Measurements from ENCODE around the gene RAD51B.

Gene RAD51B

DNA sequence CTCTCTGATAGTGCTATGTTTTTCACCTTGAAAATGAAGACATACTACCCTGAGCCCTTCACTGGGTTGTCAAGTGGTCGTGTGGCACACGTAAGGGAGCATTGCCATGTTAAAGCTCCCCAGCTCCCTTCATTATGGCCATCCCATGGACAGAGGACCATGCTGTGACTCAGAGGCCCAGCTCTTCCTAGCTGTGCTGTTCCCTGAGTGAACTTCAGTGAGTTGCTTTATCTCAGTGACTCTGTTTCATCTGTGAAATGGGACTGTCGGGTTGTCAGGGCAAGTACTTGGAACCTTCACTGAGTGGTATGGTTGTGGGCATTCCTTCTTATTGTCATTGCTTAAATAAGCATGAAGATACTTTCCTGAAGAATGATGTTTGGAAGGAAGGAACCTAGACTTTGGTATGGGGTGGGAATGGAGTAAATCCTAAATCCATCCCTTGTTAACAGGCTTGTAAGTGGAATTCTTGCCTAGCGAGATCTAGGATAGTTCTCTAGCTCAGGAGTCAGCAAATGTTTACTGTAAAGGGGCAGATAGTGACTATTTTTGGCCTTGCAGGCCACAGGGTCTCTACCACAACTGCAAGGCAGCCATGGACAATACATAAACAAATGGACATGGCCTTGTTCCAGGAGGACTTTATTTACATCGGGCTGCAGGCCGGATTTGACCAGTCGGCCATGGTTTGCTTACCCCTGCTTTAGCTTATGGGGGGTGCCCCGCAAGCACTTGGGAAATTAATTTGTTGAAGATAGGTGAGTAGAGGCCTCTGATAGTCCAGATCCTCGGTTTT lies 689.8 kb downstream of the RAD51B start:
- no peak for DNase-seq

DNA sequence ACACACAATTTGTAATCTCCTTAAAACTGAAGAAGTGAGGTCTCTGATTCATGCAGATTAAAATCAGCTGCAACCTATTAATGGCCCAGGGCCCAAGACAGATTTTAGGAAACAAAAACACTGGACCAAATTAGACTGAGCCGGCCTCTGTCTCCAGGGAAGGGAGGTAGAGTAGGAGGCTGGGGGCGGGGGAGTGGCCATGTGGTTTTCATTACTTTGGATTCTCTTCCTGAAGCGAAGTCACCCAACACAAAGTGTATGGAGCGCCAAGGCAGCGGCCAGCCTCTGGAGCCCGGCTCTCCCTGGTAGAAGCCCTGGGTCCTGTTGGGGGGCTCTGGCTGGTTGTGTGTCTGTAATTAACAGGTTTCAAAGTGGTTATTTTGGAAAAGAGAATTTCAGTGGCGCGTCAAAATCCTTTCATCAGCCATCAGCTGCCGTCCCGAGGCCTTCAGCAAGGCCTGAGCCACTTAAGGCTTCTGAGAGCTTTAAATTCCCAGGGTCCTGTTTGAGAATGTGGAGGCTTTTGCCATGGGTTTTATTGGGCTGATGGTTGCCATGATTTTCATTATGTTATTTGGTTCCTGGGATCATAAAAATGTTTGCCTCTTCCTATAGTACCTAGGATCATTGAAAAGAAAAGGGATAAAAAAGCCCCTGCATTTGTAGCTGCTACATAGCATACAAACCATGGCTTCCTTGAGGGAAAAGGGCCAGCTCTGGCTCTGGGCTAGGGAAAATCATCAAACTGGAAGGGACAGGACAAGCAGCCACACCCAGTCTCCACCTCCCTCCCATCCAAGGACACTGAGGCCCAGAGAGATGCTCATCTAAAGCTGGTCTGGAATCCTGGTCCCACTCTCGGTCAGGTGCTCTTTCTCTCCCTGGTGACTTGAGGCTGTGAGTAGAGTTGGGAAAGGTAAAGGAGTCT lies 690.9 kb downstream of the RAD51B start:
- no peak for DNase-seq

DNA sequence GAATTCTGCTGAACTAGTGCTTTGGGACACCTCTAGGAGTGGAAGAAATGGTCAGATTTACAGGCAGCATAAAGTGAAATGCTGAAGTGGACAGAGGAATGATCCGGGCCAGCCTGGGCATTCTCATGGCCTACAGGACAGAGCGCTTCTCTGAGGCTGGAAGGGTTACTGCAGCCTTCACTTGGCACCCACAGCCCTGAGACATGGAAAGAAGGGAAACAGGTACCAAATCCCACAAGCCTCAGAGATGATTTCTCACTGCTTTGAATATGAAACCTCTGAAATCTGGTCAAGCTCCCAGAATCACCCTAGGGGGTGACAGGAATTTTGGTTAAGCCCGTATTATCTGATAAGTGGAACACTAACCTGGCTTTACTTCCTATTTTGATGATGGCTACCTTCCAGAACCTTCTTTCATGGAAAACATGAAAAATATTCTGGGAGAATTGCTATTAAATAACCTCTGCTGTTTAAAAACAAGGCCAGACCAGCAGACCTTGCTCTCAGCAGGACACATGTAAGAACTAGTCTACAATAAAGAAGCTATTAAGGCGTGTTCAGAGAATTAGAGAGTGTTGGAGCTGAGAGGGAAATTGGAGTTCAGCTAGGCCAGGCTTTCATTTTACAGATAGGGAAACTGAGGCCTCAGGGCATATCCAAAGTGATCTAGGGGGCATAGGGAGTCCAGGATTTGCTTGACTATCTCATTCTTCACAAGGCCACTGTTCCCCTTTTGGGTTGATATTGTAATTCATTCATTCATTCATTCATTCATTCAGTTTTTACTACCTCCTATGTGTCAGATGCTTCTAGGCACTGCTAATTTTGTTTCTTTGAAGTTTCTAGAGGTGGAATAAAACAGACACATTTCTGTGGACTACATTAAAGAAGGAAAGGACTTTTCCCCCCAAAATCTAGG lies 691.8 kb downstream of the RAD51B start:
- no peak for DNase-seq

DNA sequence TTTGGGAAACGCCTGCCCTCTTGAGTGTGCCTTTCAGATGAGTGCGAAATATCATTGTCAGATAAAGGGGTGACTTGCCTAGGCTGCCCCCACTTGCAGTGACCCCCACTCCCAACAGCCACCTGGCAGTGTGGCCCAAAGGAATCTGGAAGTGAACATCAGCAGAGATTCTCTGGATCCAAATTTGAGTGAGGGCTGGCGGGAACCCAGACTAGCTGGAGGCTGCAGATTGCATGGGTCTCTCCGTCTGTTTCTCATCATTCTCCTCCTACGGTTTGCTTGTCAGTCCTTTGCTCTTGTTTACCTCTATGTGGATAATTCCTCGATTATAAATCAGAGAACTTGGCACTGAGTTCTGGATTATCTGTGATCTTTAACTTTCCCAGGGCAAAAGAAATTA lies 692.5 kb downstream of the RAD51B start:
- DNase-seq, result no peak

DNA sequence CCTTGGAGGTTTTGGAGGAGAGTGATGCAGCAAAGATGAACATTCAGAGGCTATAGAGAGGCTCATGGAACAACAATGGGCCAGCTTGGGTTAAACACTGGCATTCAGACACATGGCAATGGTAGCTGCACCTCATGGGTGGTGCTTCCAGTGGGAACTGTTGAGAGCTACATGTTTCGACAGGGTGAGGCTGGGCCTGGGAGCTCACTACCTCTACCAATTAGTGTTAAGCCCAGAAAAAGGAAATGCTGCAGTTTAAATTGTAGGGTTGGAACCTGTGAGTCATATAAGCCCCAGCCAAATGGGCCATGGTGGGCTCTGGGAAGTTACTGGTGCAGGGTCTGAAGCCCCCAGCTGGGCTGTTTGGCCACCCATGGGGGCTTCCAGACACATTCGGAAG lies 693.6 kb downstream of the RAD51B start:
- no peak for DNase-seq

DNA sequence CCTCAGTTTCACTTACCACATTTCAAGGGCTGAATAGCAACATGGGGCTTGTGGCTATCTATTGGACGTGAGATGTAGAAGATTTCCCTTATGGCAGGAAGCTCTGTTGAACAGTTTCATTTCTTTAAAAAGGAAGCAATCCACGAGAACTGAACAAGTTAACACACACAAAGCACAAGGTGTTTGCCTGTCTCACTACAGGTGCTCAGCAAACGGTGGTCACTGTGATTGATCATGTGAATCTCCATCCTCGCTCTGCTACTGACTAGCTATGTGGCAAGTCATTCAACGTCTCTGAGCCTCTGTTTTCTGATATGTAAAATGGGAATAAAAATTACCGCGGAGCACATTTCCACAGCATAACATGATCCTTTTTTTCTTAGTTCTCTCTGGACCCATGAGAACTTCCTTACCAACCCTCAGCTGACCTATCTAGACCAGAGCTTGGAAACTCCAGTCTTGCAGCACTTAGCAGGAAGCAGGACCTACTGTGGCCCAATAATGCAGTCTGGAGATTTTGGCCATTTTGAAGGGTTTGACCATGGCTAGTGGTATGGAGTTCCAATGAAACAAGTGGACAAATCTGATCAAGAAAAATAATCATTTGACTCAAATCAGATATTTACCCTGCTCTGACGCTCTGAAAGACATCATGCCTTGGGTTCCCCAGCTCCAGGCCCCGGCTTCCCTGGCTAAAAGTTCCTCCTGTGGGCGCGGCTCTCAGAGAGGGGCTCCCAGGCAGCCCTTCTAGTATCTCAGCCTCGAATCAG lies 694.4 kb downstream of the RAD51B start:
- no peak for DNase-seq

DNA sequence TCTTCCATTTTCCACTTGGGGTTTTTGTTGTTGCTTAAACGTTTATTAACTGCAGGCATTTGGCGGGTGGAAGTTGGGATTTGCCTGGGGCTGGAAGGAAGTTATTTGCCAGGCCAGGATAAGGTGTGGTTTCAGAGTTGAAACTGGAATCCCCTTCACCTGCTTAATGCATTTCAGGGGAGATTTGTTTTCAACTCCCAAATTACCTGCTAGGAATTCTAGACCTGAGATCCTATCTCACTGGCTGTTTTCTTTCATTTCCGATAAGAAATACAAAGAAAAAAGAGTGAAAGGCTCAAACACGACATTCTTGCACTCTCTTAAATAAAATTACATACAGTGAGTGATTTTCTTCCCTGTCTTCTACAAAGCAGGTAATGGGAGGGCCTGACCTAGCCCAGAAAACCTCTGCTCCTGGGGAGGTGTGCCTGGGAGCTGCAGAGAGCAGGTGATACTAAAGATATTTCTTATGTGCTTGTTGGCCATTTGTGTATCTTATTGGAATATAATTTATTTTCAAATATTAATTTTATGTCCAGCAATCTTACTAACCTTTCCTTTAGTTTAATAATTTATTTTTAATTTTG lies 695.1 kb downstream of the RAD51B start:
- DNase-seq, result no peak

DNA sequence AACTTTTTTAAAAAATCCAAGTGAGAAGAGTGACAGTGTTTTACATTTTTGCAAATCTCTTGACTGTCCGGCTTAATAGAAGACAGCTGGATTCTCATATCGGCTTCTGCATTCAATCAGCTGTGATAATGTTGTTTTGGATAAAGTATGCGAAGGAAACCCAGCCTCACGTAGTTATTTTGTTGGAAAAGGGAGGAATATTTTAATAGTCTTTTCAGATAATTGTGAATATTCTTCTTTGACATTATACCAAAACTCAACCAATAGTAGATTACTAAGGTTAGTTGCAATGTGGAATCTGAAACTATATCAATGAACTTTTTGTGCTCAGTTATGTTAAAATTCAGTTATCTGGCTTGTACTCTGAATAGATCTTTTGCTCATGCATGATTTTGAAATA lies 696.8 kb downstream of the RAD51B start:
- no peak for DNase-seq

DNA sequence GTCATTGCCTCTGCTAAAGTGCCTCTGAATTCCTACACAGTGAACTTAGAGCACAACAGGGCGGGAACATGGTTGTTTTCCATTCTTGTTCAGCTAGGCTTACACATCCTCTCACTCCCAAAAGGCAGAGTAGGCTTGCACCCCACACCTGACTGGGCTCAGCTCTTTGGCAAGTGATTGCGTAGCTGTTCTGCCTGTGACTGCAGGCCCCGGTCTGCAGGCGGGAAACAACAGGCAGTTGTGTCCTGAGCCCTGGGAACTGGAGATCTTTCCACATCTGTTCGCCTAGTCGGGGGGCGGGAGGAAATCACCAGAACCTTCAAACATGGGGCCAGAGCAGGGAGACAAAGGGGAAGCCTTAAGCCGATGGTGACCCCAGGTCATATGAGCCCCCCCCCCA lies 698.6 kb downstream of the RAD51B start:
- DNase-seq, result no peak

DNA sequence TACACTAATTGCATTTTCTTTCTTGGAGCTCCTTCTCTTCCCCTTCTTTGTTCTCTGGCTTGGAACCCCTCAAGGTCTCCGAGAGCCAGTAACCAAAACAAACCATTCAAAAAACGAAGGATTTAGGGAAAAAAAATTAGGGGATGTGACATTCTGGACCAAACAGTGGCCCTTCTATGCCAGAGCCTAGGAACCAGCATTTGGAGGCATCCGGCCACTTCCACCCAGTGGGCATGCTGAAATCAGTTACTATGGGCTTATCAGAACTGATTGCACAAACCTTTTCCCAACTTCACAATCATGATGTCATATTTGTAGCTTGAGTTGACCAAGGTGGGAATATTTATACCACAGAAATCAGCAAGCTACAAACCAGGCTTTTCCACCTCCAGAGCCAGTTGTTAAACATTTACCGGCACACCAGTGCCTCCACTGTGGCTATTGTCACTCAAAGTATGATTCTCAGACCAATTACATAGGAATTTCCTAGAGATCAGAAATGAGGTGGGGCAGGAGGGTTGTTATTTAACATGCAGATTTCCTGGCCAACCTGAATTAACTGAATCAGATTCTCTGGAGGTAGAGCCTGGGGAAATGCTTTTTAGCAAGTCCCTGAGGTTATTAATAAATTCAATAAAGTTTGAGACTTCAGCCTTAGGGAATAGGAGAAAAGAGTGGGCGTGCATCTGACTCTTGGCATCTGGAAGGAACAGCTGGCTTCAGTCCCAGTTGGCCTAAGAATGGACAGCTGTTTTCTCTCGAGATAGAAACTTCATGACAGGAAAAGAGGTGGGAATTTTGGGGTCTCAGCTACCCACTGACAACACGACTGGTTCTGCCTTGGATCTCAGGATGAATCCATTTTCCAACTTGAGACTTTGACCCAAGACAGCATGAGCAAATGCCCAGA lies 699.4 kb downstream of the RAD51B start:
- no peak for DNase-seq

DNA sequence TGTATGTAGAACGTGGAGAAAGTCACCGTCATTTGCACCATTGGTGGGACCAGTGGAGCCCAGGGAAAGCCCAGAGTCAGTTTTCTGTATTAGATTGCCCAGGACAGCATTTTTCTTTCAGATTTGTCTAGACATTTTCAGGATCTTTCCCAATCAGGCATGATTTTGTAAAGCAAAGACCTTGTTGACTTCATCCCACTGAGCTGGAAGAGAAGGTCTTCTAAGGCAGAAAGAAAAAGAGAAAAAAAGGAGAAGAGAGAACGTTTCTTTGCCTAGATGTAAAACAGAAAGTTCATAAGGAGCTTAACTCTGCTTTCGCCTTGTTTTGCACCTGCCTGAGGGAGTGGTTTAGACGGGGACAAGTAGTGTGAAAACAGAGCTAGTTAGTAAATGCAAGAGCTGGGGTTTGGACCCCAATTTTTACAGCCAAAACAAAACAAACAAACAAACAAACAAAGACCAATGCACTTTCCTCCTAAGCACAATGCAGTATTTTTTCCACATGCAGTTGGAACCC lies 700.1 kb downstream of the RAD51B start:
- DNase-seq, result no peak

DNA sequence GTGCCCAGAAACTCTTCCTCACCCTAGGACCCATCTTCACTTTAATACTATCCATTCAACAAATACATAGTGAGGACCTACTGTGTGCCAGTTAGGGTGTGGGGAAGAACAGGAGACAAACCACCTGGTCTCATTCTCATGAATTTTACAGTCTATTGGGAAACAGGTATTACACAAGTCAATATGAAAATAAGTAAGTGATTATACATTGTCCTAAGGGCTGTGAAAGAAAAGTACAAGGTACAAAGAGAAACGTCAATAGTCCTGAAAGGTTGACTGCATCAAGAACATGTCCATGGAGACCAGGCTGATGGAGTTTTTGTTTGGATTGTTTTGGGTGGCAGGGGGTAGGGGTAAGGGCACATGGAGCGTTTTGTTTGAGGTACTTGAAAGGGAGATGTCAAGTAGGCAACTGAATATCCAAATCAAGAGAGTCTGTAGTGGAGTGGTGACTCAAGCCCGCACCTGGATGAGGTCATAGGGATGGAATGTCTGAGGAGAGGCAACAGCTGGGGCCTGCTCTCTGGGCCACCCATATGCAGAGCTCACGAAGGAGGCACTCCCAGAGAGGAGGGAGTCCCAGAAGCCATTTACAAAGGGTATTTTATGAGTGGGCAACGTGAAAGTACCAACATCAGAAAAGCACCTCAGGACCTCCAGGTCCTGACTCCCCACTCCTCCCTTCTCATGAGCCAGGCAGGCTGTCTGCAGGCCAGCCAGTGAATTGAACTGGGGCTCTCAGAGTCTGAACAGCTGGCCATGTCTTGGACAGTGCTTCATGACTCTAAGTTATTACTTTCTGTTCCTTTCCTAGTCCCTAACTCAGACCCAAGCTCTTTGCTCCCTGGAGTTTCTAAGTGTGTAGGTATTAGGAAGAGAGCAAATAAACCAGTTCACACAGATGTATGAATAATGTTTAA lies 701.3 kb downstream of the RAD51B start:
- no peak for DNase-seq

DNA sequence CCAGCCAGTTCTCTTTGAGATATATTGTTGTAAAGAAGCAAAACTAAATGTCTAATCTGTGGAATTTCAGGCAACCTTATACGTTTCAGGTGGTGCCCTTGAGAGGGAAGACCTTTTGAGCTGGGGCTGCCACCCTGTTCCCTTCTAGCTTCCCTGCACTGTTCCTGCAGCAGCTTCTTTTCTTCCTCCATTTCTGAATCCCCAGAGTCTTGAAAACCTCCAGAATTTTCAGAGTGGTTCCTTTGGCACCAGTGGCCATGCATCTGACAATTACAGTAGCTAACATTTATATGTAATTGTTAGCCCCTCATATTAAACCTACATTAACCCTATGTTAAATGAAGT lies 702.0 kb downstream of the RAD51B start:
- no peak for DNase-seq

DNA sequence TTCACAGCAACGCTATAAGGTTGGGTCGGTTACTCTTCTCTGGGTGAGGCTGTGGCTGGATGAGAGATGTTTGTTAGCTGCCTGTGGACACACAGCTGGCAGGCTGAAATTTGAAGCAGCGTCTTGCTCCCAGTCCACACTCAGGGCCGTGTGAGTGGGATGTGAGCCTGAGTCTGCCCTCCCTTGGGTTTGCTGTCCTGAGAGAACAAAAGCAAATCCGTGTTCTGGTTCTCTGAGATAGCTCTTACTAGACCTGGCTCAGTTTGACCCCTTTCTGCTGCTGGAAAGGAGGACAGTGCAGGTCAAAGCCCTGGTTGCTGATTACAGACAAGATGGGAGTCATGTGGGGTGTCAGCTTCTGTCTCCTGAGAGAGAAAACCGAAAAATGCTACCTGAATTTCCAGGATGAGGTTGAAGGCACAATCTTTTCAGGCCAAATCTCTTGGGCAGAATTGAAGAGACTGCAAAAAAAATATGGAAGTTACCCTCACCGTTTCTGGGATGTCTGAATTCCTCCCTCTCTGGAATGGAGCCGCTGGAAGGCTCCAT lies 702.5 kb downstream of the RAD51B start:
- no peak for DNase-seq

DNA sequence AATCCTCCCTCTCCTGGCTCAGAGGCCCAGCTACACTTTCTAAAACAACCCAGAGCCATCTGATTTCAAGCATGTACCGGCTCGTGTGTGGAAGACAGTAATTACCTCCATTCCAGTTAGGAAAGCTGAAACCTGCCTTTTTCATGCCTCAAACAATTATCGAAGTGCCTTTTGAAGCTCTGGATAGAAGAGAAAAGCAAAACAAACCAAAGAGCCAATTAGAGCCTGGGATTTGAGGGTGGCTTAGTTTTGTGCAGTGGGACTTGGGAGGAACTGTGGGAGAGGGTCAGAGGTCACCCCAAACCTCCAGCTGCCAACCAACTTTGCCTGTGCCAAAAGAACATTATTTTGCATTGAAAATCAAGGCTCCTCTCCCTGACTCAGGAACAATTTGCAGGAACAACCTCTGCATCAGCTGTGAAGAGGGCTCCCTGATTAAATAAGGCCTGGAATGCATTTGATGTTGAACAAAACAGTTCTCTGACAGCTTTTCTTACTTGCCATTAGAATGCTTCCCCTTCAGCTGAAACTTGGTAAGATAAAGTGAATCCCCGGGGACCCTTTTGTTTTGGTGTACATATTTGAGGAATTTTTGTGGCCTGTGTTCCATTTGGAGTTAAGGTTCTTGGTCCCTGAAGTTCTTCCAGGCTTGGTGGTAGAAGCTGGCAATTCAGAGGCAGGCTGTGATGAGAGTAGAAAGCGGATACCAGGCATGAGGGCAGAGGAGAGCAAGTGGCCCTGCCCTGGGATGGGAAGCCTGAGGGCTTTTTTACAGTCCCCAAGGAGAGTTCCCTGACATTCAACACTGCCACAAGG lies 703.1 kb downstream of the RAD51B start:
- DNase-seq, result no peak

DNA sequence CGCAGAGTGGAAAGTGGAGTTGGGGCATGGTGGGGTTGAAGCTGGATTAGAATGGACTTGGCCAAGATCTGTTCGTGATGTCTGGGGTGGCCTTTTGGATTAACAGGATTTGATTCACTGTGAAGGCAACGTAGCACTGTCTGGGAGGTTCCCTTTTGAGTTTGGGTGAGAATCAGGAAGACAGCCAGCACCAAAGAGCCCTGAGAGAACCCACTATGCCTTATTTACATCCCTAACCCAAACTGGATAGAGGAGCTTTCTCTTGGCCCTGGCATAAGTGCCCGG lies 703.7 kb downstream of the RAD51B start:
- DNase-seq, result no peak

DNA sequence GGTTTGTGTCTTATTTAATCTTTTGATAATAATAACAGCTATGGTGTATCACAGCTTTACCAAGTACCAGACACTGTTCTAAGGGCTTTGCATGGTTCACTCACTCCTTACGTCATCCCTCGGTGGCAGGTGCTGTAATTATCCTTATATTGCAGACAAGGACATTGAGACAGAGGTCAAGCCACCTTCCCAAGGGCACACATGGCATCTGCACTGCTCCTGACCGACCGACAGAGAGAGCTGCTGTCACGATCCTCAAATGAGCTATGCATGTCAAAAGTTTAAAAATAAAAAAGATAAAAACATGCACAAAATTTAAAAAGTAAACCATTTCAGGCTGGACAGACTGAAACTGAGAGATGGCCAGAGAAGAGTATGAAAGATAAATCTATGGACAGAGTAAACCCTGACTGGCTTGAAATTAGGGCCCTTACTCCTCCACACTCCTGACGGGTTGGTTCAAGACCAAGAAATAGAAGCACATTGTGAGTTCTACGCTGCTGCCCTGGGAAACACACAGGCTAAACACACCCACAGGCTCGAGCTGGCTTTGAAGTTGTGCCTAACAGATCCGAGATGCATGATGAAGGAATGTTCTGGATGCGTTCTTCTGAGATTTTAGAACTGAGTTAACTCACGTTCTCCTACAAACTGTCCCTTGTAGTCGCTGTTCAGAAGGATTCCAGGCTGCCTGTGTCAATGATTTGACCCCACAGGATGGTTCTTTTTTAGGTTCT lies 704.6 kb downstream of the RAD51B start:
- no peak for DNase-seq

DNA sequence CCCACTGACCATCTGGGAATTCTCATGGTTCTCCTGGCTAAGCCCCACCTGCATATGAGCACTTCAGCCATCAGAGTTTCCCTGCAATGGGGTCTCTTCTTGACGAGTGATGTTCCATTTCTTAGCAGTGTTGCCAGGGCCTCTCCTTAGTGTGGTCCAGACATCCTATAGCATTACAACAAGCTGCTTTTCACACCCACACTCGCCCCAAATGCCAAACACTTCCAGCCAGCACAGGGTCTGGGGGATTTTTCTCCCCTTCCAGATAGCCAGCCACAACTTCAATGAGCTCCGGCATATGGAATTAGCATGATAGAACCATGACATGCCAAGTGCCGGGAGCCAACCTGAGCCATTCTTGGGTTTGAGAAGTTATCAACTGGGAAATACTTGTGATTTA lies 705.9 kb downstream of the RAD51B start:
- no peak for DNase-seq
